Endothelial cell of umbilical vein (primary cell): ENCODE measurements around the gene TBC1D16. TPM values are rescaled to one million over a fixed set of nuclear protein-coding genes. Genes with fewer than 3 reads are reported as not detected.

Experiments
- BruUV-seq: library from RNA; stranded (reverse); fragments of 400-500 nt; replicated peaks from 2 replicates; lab custom pipeline; 2021; lab: Mats Ljungman, UMichigan
- CTCF ChIA-PET: fragments of 300-600, 350-600 bp; sonication (Branson Sonifier 250); formaldehyde crosslinking; loops from one replicate; lab custom pipeline; 2021; ENCODE audit warnings: antibody characterized with exemption, inconsistent platforms; lab: Charles Lee
- POLR2A ChIA-PET: fragments of 300-600, 350-600 bp; sonication (Branson Sonifier 250); formaldehyde crosslinking; loops from one replicate; lab custom pipeline; 2021; ENCODE audit warnings: antibody characterized with exemption, inconsistent platforms; lab: Charles Lee
- DNase-seq: peaks from one replicate; pipeline ENCODE4 v3.0.0-alpha.2; 2011; ENCODE audit warnings: low read depth, low spot score
- FAIRE-seq: peaks from 2 replicates; lab custom pipeline; 2011; peaks lifted over from hg19 to GRCh38; lab: Jason Lieb, UNC
- H2AFZ ChIP-seq: 2 replicates; pipeline ENCODE4 v1.6.0; 2012; ENCODE audit warnings: low read depth, low read length, control low read depth, inconsistent platforms
- H3K27ac ChIP-seq: 2 replicates; pipeline ENCODE4 v1.5.1; 2011; ENCODE audit warnings: low read depth, mild to moderate bottlenecking, control low read depth, low read length, moderate library complexity; ENCODE audit not compliant: insufficient read depth
- H3K27me3 ChIP-seq, 2 experiments: 2 replicates each; pipeline versions ENCODE4 v1.6.0 to v1.6.1; 2011; ENCODE audit warnings: low read length in 2 of 2, mixed read lengths in 1 of 2; ENCODE audit not compliant: control insufficient read depth in 2 of 2, insufficient read depth in 2 of 2
- H3K36me3 ChIP-seq, 2 experiments: 2 replicates in 1 of 2; 3 replicates in 1 of 2; pipeline ENCODE4 v1.5.1; 2011; ENCODE audit warnings: low read length in 2 of 2, mild to moderate bottlenecking in 1 of 2, moderate library complexity in 1 of 2; ENCODE audit not compliant: control insufficient read depth in 2 of 2, insufficient read depth in 2 of 2; ENCODE audit errors: extremely low read depth in 1 of 2
- H3K4me1 ChIP-seq: 3 replicates; pipeline ENCODE4 v1.5.1; 2011; ENCODE audit warnings: mild to moderate bottlenecking, low read length; ENCODE audit not compliant: control insufficient read depth, insufficient read depth; ENCODE audit errors: extremely low read depth
- H3K4me2 ChIP-seq: 2 replicates; pipeline ENCODE4 v1.6.1; 2011; ENCODE audit warnings: low read length, control low read depth, mixed read lengths; ENCODE audit not compliant: insufficient read depth
- H3K4me3 ChIP-seq, 3 experiments: fragments of 200-600 bp in 1 of 3; sonication (generic), shearing (Covaris generic) in 1 of 3; replicated peaks in 1 of 3; 2 replicates each; pipeline ENCODE4 v1.5.1; 2011 to 2016; ENCODE audit warnings: control low read depth in 3 of 3, low read length in 3 of 3, mild to moderate bottlenecking in 2 of 3, inconsistent platforms in 1 of 3, low read depth in 1 of 3, moderate library complexity in 1 of 3; ENCODE audit not compliant: insufficient read depth in 1 of 3
- H3K79me2 ChIP-seq: 2 replicates; pipeline ENCODE4 v1.6.0; 2012; ENCODE audit warnings: low read length, inconsistent platforms; ENCODE audit not compliant: control insufficient read depth, insufficient read depth
- H3K9ac ChIP-seq: replicated peaks from 2 replicates; pipeline ENCODE3; 2011; ENCODE audit warnings: low read length, control low read depth; ENCODE audit not compliant: insufficient read depth; ENCODE audit errors: extremely low read depth
- H3K9me1 ChIP-seq: replicated peaks from 3 replicates; pipeline ENCODE4 v1.6.0; 2011; ENCODE audit warnings: mild to moderate bottlenecking, low read length; ENCODE audit not compliant: control insufficient read depth, insufficient read depth; ENCODE audit errors: extremely low read depth
- H3K9me3 ChIP-seq: replicated peaks from 2 replicates; pipeline ENCODE4 v1.5.1; 2012; ENCODE audit warnings: low read length, inconsistent platforms; ENCODE audit not compliant: control insufficient read depth, insufficient read depth
- H4K20me1 ChIP-seq: replicated peaks from 2 replicates; pipeline ENCODE3; 2011; ENCODE audit warnings: mild to moderate bottlenecking, low read length; ENCODE audit not compliant: control insufficient read depth, insufficient read depth; ENCODE audit errors: extremely low read depth
- CTCF ChIP-seq, 2 donors: IDR thresholded peaks; 1 replicate in 1 of 2; 2 replicates in 1 of 2; pipeline ENCODE4 v1.5.1; 2011; ENCODE audit warnings: low read length in 2 of 2, mild to moderate bottlenecking in 2 of 2, moderate library complexity in 2 of 2, control low read depth in 1 of 2, inconsistent platforms in 1 of 2, low read depth in 1 of 2; ENCODE audit not compliant: insufficient read depth in 1 of 2; ENCODE audit errors: extremely low read depth in 1 of 2
- EZH2 ChIP-seq: IDR thresholded peaks from 2 replicates; pipeline ENCODE4 v1.6.1; 2012; ENCODE audit warnings: borderline replicate concordance, low read depth, mild to moderate bottlenecking, moderate library complexity, low read length, inconsistent platforms; ENCODE audit not compliant: severe bottlenecking
- FOS ChIP-seq: IDR thresholded peaks from 2 replicates; pipeline ENCODE4 v1.6.1; 2011; ENCODE audit warnings: mild to moderate bottlenecking, low read length, moderate library complexity, borderline replicate concordance; ENCODE audit not compliant: insufficient read depth
- JUN ChIP-seq: IDR thresholded peaks from 2 replicates; pipeline ENCODE4 v1.6.1; 2011; ENCODE audit warnings: borderline replicate concordance, low read depth; ENCODE audit not compliant: insufficient read length, insufficient read depth
- MAX ChIP-seq: IDR thresholded peaks from 2 replicates; pipeline ENCODE4 v1.6.1; 2011; ENCODE audit not compliant: insufficient read depth, insufficient read length
- dilution Hi-C: fragments of 300-500 bp; cut with MboI; formaldehyde crosslinking; loops from one replicate; pipeline ENCODE4 v1.15.0; 2019; ENCODE audit warnings: low sequenced_read_pairs; ENCODE audit not compliant: extremely low pct_ligation_motif_present
- intact Hi-C: fragments of 100-400 bp; cut with micrococcal nuclease; formaldehyde crosslinking; loops from one replicate; pipeline ENCODE4 v1.10.0; 2022
- polyA plus RNA-seq, 4 experiments: library from polyadenylated mRNA; depleted of rRNA in 3 of 4; stranded (reverse) in 3 of 4; unstranded in 1 of 4; fragments of >200 nt; gene quantifications; 2 replicates each; pipeline versions ENCODE4 v1.2.1 to v1.2.3, GENCODE V29; 2011 to 2012; ENCODE audit warnings: missing spikeins in 1 of 4
- total RNA-seq: library from RNA; stranded (reverse); gene quantifications from 2 replicates; pipeline ENCODE4 v1.2.3, GENCODE V29; 2021

Gene TBC1D16
- total and polyA plus RNA-seq, 2 donors (not counting 3 experiments of a cell fraction or from before 2014, with no cell fraction given) = 12.9 to 48.6 TPM

GRCh38 chr17:80063830-80064585 lies 28.3 kb upstream of the TBC1D16 start:
- Histone ChIP-seq H3K79me2 (no peaks in the 10 kb centered on the region), H3K9ac (no peak overlapping the region), H3K9me1 (no peaks in the 10 kb centered on the region), H3K27ac (no peak overlapping the region), H3K4me2 (no peak overlapping the region), H3K4me1 (peaks cover 8% of the 10 kb centered on the region), H3K9me3 (no peaks in the 10 kb centered on the region), H2AFZ (no peak overlapping the region), H4K20me1 (no peaks in the 10 kb centered on the region), H3K27me3 (no peaks in the 10 kb centered on the region), H3K4me3 (no peak overlapping the region), H3K36me3 (no peaks in the 10 kb centered on the region)
- FAIRE-seq (peak; percentile 8), DNase-seq (no peak)
- ChIA-PET CTCF (no interaction called here), POLR2A (no interaction called here)
- BruUV-seq = no TSS peak
- TF ChIP-seq JUN (peak; percentile 39), CTCF (IDR thresholded peaks at IDR 0.05; ENCODE audit: extremely low read depth in 1 of 2, insufficient read depth in 1 of 2, low read depth in 1 of 2, low read length in 2 of 2) (no peak)
- dilution Hi-C loops = no loop called here
- intact Hi-C loops = no loop called here

- Histone ChIP-seq H3K27me3 (no peaks in the 10 kb centered on the region), H3K9ac (no peak overlapping the region), H4K20me1 (no peaks in the 10 kb centered on the region), H3K27ac (no peak overlapping the region), H3K4me2 (no peak overlapping the region), H2AFZ (no peak overlapping the region), H3K36me3 (no peaks in the 10 kb centered on the region), H3K4me1 (no peaks in the 10 kb centered on the region), H3K4me3 (no peak overlapping the region), H3K9me3 (no peaks in the 10 kb centered on the region), H3K79me2 (no peaks in the 10 kb centered on the region), H3K9me1 (no peaks in the 10 kb centered on the region)
- ChIA-PET POLR2A (no interaction called here), CTCF (no interaction called here)
- TF ChIP-seq CTCF (IDR thresholded peaks at IDR 0.05; ENCODE audit: extremely low read depth in 1 of 2, insufficient read depth in 1 of 2, low read depth in 1 of 2, low read length in 2 of 2) (no peak), FOS (no peak), MAX (no peak), EZH2 (no peak)
- DNase-seq = no peak
- dilution Hi-C loops (no loop called here), intact Hi-C loops (no loop called here)
- FAIRE-seq = no peak
- no TSS peak for BruUV-seq
Measured at GRCh38 chr17:80061421-80061820, 25.7 kb upstream of the TBC1D16 start.
